GM19438 (cell line): ENCODE data around the gene UTP15.

Experiments used
- ATAC-seq: cut with Tn5 transposase; IDR thresholded peaks from one replicate; pipeline ENCODE4 v1.9.1; 2021; ENCODE audit warnings: low read depth; ENCODE audit not compliant: unreplicated experiment

Gene UTP15

GRCh38 chr5:73564675-73565074 lies 868 bp upstream of the UTP15 start:
- ATAC-seq = peak; percentile 2

- ATAC-seq = no peak
These were observed 515 bp downstream of the UTP15 start for GRCh38 chr5:73565969-73566547.

- no peak for ATAC-seq
These were observed 17.0 kb downstream of the UTP15 start for GRCh38 chr5:73582285-73583145.

GRCh38 chr5:73587923-73588322 lies 22.4 kb downstream of the UTP15 start:
- ATAC-seq = peak; percentile 98

GRCh38 chr5:73591102-73591695 lies 25.7 kb downstream of the UTP15 start:
- ATAC-seq = no peak

GRCh38 chr5:73591698-73592501 lies 26.4 kb downstream of the UTP15 start:
- no peak for ATAC-seq

- ATAC-seq = no peak
These were observed 27.0 kb downstream of the UTP15 start for GRCh38 chr5:73592551-73592950.

GRCh38 chr5:73596705-73597328 lies 31.3 kb downstream of the UTP15 start:
- no peak for ATAC-seq

- ATAC-seq = no peak
These were observed 33.8 kb downstream of the UTP15 start for GRCh38 chr5:73599380-73599779.

GRCh38 chr5:73603998-73604397 lies 38.5 kb downstream of the UTP15 start:
- ATAC-seq = no peak

GRCh38 chr5:73605223-73606087 lies 39.9 kb downstream of the UTP15 start:
- no peak for ATAC-seq

GRCh38 chr5:73606206-73606753 lies 40.7 kb downstream of the UTP15 start:
- ATAC-seq = no peak

GRCh38 chr5:73607228-73607627 lies 41.7 kb downstream of the UTP15 start:
- ATAC-seq = no peak

- ATAC-seq = no peak
These were observed 47.3 kb downstream of the UTP15 start for GRCh38 chr5:73612799-73613198.

GRCh38 chr5:73615085-73615484 lies 49.5 kb downstream of the UTP15 start:
- no peak for ATAC-seq

GRCh38 chr5:73615947-73616346 lies 50.4 kb downstream of the UTP15 start:
- ATAC-seq = no peak

- ATAC-seq = no peak
These were observed 52.2 kb downstream of the UTP15 start for GRCh38 chr5:73617510-73618279.

- no peak for ATAC-seq
These were observed 54.2 kb downstream of the UTP15 start for GRCh38 chr5:73619606-73620333.
